ENCODE data around the gene CHAT. TPM values are rescaled to one million over a fixed set of nuclear protein-coding genes. Genes with fewer than 3 reads are reported as not detected.

CHAT gene
- total RNA-seq, 1 experiment from 2014 or later, result 0.18 TPM

- peaks cover 10% of the 10 kb centered on the region; the same call in 1 of the 2 replicates for H3K9me3 ChIP-seq
- Mint-ChIP-seq H3K4me1 (ENCODE audit: low read depth, unreplicated experiment) (no peaks in the 10 kb centered on the region), H3K27ac (ENCODE audit: unreplicated experiment) (no peak overlapping the region), H3K36me3 (ENCODE audit: insufficient read depth, unreplicated experiment) (no peaks in the 10 kb centered on the region), H3K9me3 (ENCODE audit: unreplicated experiment) (no peaks in the 10 kb centered on the region), H3K4me3 (ENCODE audit: unreplicated experiment) (no peak overlapping the region), H3K27me3 (ENCODE audit: insufficient read depth, unreplicated experiment) (peaks cover 20% of the 10 kb centered on the region)
- no peaks in the 10 kb centered on the region for H3K4me1 ChIP-seq
- no TSS peak for BruUV-seq (replicated peaks)
- no peak overlapping the region for H3K4me3 ChIP-seq (ENCODE audit: low read depth, low read length)
- peak in 1 of 2 experiments; percentile 40 for DNase-seq
- ChIA-PET POLR2A (no interaction called here), CTCF (interaction anchor here (0.6 kb wide), 1 partner anchor 75 kb away, joined by 3 read pairs; no protein-coding TSS in a partner anchor)
- no peak for TF ChIP-seq CTCF (IDR thresholded peaks at IDR 0.05; ENCODE audit: insufficient read depth in 1 of 2, low read depth in 1 of 2, low read length in 1 of 2, severe bottlenecking in 1 of 2, unreplicated experiment in 1 of 2)
- intact Hi-C loops (cut with micrococcal nuclease; ENCODE audit: unreplicated experiment), result no loop called here
- H3K27me3 ChIP-seq (replicated peaks; ENCODE audit: control insufficient read depth, insufficient read depth, low read length), result no peaks in the 10 kb centered on the region; the same call in 1 of the 2 replicates
- H3K36me3 ChIP-seq (ENCODE audit: control insufficient read depth, insufficient read depth, low read length), result no peaks in the 10 kb centered on the region
Measured at GRCh38 chr10:49612513-49613164, 1.2 kb upstream of the CHAT start.

DNA sequence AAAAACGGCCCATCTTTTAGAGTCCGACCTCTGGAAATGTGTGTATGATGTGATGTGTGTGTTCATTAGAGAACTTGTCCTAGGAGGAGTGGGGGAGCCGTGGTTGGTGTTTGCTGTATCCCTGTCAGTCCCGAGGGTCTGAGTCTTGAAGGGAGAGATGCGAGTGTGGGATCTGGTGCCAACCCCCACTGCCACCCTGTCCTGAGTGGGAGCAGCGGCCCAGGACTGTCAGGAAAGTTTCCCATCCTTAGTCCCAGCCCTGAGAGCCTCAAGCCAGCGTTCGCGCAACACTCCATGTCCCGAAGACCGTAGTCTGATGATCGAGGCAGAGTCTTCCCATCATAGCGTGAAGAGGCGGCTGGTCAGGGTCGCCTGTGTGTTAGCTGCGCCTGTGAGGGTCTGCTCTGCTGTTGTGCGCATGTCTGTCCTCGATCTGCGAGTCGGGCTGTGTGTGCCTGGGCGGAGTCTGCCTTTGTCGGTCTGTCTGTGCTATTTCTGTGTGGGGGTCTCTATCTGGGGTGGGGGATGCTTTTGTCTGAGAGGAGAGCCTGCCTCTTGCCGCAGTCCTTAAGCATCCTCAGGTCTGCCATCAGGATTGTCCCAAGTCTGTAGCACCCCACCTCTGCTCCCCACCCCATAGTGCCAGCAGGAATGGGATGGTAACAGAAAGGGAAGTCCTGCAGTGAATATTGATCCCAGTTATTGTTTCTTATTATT lies 514 bp upstream of the CHAT start:
- intact Hi-C loops (cut with micrococcal nuclease; ENCODE audit: unreplicated experiment), result no loop called here
- Histone ChIP-seq H3K27me3 (replicated peaks; ENCODE audit: control insufficient read depth, insufficient read depth, low read length) (no peaks in the 10 kb centered on the region; the same call in 1 of the 2 replicates), H3K36me3 (ENCODE audit: control insufficient read depth, insufficient read depth, low read length) (no peaks in the 10 kb centered on the region), H3K9me3 (peaks cover 10% of the 10 kb centered on the region; the same call in 1 of the 2 replicates), H3K4me3 (ENCODE audit: low read depth, low read length) (no peak overlapping the region), H3K4me1 (no peaks in the 10 kb centered on the region)
- peaks cover 23% of the 10 kb centered on the region for H3K27me3 Mint-ChIP-seq (ENCODE audit: insufficient read depth, unreplicated experiment)
- H3K9me3 Mint-ChIP-seq (ENCODE audit: unreplicated experiment), result no peaks in the 10 kb centered on the region
- H3K4me1 Mint-ChIP-seq (ENCODE audit: low read depth, unreplicated experiment), result no peaks in the 10 kb centered on the region
- H3K27ac Mint-ChIP-seq (ENCODE audit: unreplicated experiment), result no peak overlapping the region
- no peak for TF ChIP-seq CTCF (IDR thresholded peaks at IDR 0.05; ENCODE audit: insufficient read depth in 1 of 2, low read depth in 1 of 2, low read length in 1 of 2, severe bottlenecking in 1 of 2, unreplicated experiment in 1 of 2)
- CTCF ChIA-PET, result interaction anchor here (0.6 to 0.7 kb wide), 2 partner anchors 13 to 76 kb away, joined by 3 read pairs; no protein-coding TSS in a partner anchor
- H3K36me3 Mint-ChIP-seq (ENCODE audit: insufficient read depth, unreplicated experiment), result no peaks in the 10 kb centered on the region
- peak overlapping the region; percentile 46 for H3K4me3 Mint-ChIP-seq (ENCODE audit: unreplicated experiment)
- peak in 1 of 2 experiments; percentile 32 for DNase-seq
- POLR2A ChIA-PET, result no interaction called here
- no TSS peak for BruUV-seq (replicated peaks)

- DNase-seq, result peak in 1 of 2 experiments; percentile 32
- H3K9me3 Mint-ChIP-seq (ENCODE audit: unreplicated experiment), result no peaks in the 10 kb centered on the region
- Histone ChIP-seq H3K4me3 (ENCODE audit: low read depth, low read length) (no peak overlapping the region), H3K36me3 (ENCODE audit: control insufficient read depth, insufficient read depth, low read length) (no peaks in the 10 kb centered on the region), H3K27me3 (replicated peaks; ENCODE audit: control insufficient read depth, insufficient read depth, low read length) (no peaks in the 10 kb centered on the region; the same call in 1 of the 2 replicates), H3K4me1 (no peaks in the 10 kb centered on the region), H3K9me3 (peaks cover 10% of the 10 kb centered on the region; the same call in 1 of the 2 replicates)
- intact Hi-C loops (cut with micrococcal nuclease; ENCODE audit: unreplicated experiment), result no loop called here
- H3K27ac Mint-ChIP-seq (ENCODE audit: unreplicated experiment), result no peak overlapping the region
- H3K27me3 Mint-ChIP-seq (ENCODE audit: insufficient read depth, unreplicated experiment), result peaks cover 23% of the 10 kb centered on the region
- no peak for TF ChIP-seq CTCF (IDR thresholded peaks at IDR 0.05; ENCODE audit: insufficient read depth in 1 of 2, low read depth in 1 of 2, low read length in 1 of 2, severe bottlenecking in 1 of 2, unreplicated experiment in 1 of 2)
- CTCF ChIA-PET, result interaction anchor here (0.6 to 0.7 kb wide), 2 partner anchors 15 to 76 kb away, joined by 3 read pairs; partner anchors contain the start of gene ERCC6
- H3K36me3 Mint-ChIP-seq (ENCODE audit: insufficient read depth, unreplicated experiment), result no peaks in the 10 kb centered on the region
- no TSS peak for BruUV-seq (replicated peaks)
- H3K4me1 Mint-ChIP-seq (ENCODE audit: low read depth, unreplicated experiment), result no peaks in the 10 kb centered on the region
- peak overlapping the region; percentile 46 for H3K4me3 Mint-ChIP-seq (ENCODE audit: unreplicated experiment)
- POLR2A ChIA-PET, result no interaction called here
Measured at GRCh38 chr10:49614242-49615198, 683 bp downstream of the CHAT start.

All from Caco-2 (cell line).